Endothelial cell (in vitro differentiated cells): ENCODE measurements around the gene ABCE1. TPM values are rescaled to one million over a fixed set of nuclear protein-coding genes. Genes with fewer than 3 reads are reported as not detected.
A peak's percentile ranks its signal among the peaks of the same experiment; 100 is the strongest.

ENCODE experiments used
- DNase-seq: peaks from one replicate; pipeline ENCODE4 v3.0.0; 2021; ENCODE audit warnings: low spot score
- H3K27ac Mint-ChIP-seq: one replicate; pipeline ENCODE4 v1.8.0; 2021; ENCODE audit warnings: mixed read lengths, inconsistent platforms; ENCODE audit not compliant: unreplicated experiment
- H3K27me3 Mint-ChIP-seq: one replicate; pipeline ENCODE4 v1.8.0; 2021; ENCODE audit warnings: mild to moderate bottlenecking, moderate library complexity, mixed read lengths, inconsistent platforms; ENCODE audit not compliant: unreplicated experiment
- H3K36me3 Mint-ChIP-seq: one replicate; pipeline ENCODE4 v1.8.0; 2021; ENCODE audit warnings: mild to moderate bottlenecking, low read depth, mixed read lengths, inconsistent platforms; ENCODE audit not compliant: unreplicated experiment
- H3K4me1 Mint-ChIP-seq: one replicate; pipeline ENCODE4 v1.8.0; 2021; ENCODE audit warnings: mild to moderate bottlenecking, mixed read lengths, inconsistent platforms; ENCODE audit not compliant: unreplicated experiment
- H3K4me3 Mint-ChIP-seq: one replicate; pipeline ENCODE4 v1.8.0; 2021; ENCODE audit warnings: mild to moderate bottlenecking, mixed read lengths, inconsistent platforms; ENCODE audit not compliant: unreplicated experiment
- H3K9me3 Mint-ChIP-seq: one replicate; pipeline ENCODE4 v1.8.0; 2021; ENCODE audit warnings: mixed read lengths, inconsistent platforms; ENCODE audit not compliant: unreplicated experiment
- total RNA-seq: library from RNA; stranded (reverse); fragmentation: NEBNext Ultra II Directional; extraction: Animal tissue kit (Norgen Biotek cat#: 25700); gene quantifications from one replicate; pipeline ENCODE4 v1.2.1, GENCODE V29; 2021; ENCODE audit not compliant: unreplicated experiment
- TF ChIP-seq, protein P1 (sequence below): fragments of 200-600 bp; sonication (generic); IDR thresholded peaks from one replicate; pipeline ENCODE4 v1.5.0; 2021; ENCODE audit warnings: antibody characterized with exemption; ENCODE audit not compliant: unreplicated experiment

The ABCE1 gene
- total RNA-seq, 1 donor from 2014 or later = 41.7 TPM

DNA sequence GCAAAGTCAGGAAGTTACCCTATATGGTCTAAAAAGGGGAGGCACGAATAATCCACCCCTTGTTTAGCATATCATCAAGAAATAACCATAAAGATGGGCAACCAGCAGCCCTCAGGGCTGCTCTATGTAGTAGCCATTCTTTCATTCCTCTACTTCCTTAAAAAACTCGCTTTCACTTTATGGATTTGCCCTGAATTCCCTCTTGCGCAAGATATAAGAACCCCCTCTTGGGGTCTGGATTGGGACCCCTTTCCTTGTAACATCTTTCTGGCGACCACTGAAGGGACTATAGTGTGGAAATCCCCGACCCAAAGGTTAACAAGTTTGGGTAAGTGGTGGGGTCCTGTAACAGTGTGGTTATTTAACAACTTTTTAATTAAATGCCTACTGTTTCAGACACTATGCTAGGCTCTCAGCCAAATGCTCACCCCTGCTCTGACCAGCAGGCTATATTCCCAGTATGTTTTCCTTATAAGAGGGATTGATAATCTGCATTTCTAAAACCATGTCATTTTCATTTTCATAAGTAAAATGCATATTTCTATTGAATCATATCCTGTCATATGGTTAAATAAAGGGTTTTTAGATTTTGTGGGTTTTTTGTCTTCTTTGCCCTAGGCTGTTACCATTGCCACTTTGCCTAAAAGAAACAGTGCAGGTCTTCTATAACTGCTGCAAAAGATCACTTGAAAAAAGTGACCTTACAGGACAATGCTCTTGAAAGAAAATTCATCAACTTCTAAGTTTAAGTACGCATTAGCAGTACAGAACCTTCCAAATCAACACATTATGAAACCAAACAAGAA lies 41.6 kb upstream of the ABCE1 start:
- Mint-ChIP-seq H3K4me3 (no peak overlapping the region), H3K27me3 (peaks cover 1% of the 10 kb centered on the region), H3K9me3 (no peaks in the 10 kb centered on the region), H3K27ac (no peak overlapping the region), H3K36me3 (no peaks in the 10 kb centered on the region), H3K4me1 (no peaks in the 10 kb centered on the region)
- DNase-seq = no peak
- TF ChIP-seq, protein P1, sequence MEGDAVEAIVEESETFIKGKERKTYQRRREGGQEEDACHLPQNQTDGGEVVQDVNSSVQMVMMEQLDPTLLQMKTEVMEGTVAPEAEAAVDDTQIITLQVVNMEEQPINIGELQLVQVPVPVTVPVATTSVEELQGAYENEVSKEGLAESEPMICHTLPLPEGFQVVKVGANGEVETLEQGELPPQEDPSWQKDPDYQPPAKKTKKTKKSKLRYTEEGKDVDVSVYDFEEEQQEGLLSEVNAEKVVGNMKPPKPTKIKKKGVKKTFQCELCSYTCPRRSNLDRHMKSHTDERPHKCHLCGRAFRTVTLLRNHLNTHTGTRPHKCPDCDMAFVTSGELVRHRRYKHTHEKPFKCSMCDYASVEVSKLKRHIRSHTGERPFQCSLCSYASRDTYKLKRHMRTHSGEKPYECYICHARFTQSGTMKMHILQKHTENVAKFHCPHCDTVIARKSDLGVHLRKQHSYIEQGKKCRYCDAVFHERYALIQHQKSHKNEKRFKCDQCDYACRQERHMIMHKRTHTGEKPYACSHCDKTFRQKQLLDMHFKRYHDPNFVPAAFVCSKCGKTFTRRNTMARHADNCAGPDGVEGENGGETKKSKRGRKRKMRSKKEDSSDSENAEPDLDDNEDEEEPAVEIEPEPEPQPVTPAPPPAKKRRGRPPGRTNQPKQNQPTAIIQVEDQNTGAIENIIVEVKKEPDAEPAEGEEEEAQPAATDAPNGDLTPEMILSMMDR = no peak

DNA sequence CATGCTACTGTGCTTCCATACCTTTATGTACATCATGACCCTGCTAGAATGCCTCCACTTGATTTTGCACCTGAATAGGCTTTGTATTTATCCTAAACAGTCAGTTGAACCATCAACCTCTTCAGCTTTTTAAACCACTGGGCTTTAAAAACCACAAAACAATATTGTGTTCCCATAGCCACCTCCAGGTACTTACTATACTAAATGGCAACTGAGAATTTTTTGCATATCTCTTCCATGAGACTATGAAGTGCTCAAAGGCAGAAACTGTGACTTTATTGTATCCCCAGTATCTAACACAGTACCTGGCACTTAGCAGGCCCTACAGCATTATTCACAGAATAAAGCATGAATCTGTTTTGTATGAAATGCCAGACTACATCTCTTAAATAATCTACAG lies 39.9 kb upstream of the ABCE1 start:
- H3K36me3 Mint-ChIP-seq = no peaks in the 10 kb centered on the region
- H3K4me3 Mint-ChIP-seq = no peak overlapping the region
- no peaks in the 10 kb centered on the region for H3K4me1 Mint-ChIP-seq
- no peak overlapping the region for H3K27ac Mint-ChIP-seq
- TF ChIP-seq, protein P1 = no peak
- H3K27me3 Mint-ChIP-seq = peaks cover 1% of the 10 kb centered on the region
- DNase-seq = no peak
- H3K9me3 Mint-ChIP-seq = no peaks in the 10 kb centered on the region

DNA sequence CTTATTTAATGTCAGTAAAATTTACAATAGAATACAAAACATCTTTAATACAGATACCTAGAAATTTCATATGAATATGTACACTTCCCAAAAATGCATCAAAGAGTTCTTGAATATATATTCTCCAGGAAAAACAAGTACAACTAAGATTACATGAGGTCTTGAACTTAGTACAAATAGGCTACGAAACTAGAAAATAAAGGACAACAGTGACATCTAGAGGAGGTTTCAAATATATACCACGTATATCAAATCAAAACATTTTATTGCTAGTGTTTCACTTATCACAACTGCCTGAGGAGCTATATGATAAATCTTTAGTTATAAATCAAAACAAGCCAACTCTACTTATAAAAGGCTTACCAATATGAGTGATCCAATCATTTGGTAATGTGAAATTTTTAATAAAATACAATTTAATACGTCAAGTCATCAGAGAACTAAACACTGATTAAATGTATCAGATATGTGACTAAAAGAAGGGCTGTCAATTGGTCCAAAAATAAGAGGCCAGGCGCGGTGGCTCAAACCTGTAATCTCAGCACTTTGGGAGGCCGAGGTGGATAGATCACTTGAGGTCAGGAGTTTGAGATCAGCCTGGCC lies 36.7 kb upstream of the ABCE1 start:
- H3K27ac Mint-ChIP-seq = no peak overlapping the region
- TF ChIP-seq, protein P1 = peak; percentile 64
- H3K9me3 Mint-ChIP-seq = no peaks in the 10 kb centered on the region
- peaks cover 1% of the 10 kb centered on the region for H3K27me3 Mint-ChIP-seq
- peaks cover 23% of the 10 kb centered on the region for H3K4me1 Mint-ChIP-seq
- DNase-seq = no peak
- H3K4me3 Mint-ChIP-seq = no peak overlapping the region
- H3K36me3 Mint-ChIP-seq = no peaks in the 10 kb centered on the region

DNA sequence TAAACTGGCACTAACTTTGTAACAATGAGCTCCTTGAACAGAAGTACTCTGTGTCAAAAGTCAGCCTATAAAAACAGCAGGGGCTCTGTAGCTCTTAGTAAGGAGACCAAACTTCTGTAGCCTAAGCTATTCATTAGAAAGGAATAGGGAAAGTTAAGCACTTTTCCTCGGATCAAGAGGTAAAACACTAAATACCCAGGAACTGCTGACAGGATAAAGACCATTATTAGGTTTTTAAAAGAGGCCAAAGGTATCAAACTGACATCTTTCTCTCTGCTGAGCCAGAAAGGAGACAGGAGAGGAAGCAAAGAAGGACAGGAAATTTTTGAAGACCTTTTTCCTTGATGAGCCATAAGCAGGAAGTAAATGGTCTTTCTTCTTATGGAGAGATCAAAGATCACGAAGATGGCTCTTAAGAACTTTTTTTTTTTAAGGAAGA lies 32.0 kb upstream of the ABCE1 start:
- H3K4me3 Mint-ChIP-seq = no peak overlapping the region
- peak overlapping the region; percentile 88 for H3K27ac Mint-ChIP-seq
- H3K27me3 Mint-ChIP-seq = no peaks in the 10 kb centered on the region

More for the DNA sequence above, 32.0 kb upstream of the ABCE1 start:
- TF ChIP-seq, protein P1 = no peak
- Mint-ChIP-seq H3K9me3 (no peaks in the 10 kb centered on the region), H3K4me1 (peaks cover 45% of the 10 kb centered on the region), H3K36me3 (no peaks in the 10 kb centered on the region)
- DNase-seq = no peak
